ENCODE data around the gene PSMB5. TPM values are rescaled to one million over a fixed set of nuclear protein-coding genes. Genes with fewer than 3 reads are reported as not detected.

The PSMB5 gene
- total RNA-seq, 1 experiment from 2014 or later: 224 TPM

- Mint-ChIP-seq H3K27ac (peak overlapping the region; percentile 58; the same call in 1 of the 2 replicates), H3K4me1 (peaks cover 5% of the 10 kb centered on the region), H3K9me3 (peaks cover 6% of the 10 kb centered on the region), H3K27me3 (ENCODE audit: low read depth) (no peaks in the 10 kb centered on the region), H3K4me3 (no peak overlapping the region), H3K36me3 (peaks cover 8% of the 10 kb centered on the region)
- DNase-seq (ENCODE audit: low spot score) (no peak), ATAC-seq (no peak)
- TF ChIP-seq ZNF138 (CRISPR knock-in tag; conservative IDR thresholded peaks at IDR 0.05) (no peak), ARID4B (CRISPR knock-in tag; IDR thresholded peaks at IDR 0.05; ENCODE audit: borderline replicate concordance) (no peak), MYBL2 (CRISPR knock-in tag; IDR thresholded peaks at IDR 0.05) (no peak), NFATC4 (CRISPR knock-in tag; IDR thresholded peaks at IDR 0.05) (no peak), ZNF671 (CRISPR knock-in tag; IDR thresholded peaks at IDR 0.05) (no peak), TEAD4 (CRISPR knock-in tag; IDR thresholded peaks at IDR 0.05) (no peak), CREM (CRISPR knock-in tag; IDR thresholded peaks at IDR 0.05) (no peak), ELF4 (CRISPR knock-in tag; IDR thresholded peaks at IDR 0.05; ENCODE audit: low read depth) (no peak), STAT6 (CRISPR knock-in tag; conservative IDR thresholded peaks at IDR 0.05; ENCODE audit: low read depth) (no peak), NFE2L1 (CRISPR knock-in tag; IDR thresholded peaks at IDR 0.05) (no peak), AR (CRISPR knock-in tag; IDR thresholded peaks at IDR 0.05) (no peak)
- ChIA-PET CTCF (interaction anchor here (0.6 to 3.9 kb wide), 42 partner anchors 8 to 358 kb away, joined by 3 to 224 read pairs (median 12); partner anchors contain the start of genes ACIN1, C14orf119, CDH24 and HAUS4), POLR2A (interaction anchor here (1.1 to 1.7 kb wide), 3 partner anchors 19 to 71 kb away, joined by 5 to 9 read pairs (median 5); no protein-coding TSS in a partner anchor)
These were observed 47.4 kb downstream of the PSMB5 start for GRCh38 chr14:22987291-22987690.

- ChIA-PET CTCF (interaction anchor here (0.6 to 3.9 kb wide), 68 partner anchors 9 to 566 kb away, joined by 3 to 224 read pairs (median 6); partner anchors contain the start of genes ACIN1, BCL2L2, C14orf119 and CDH24), POLR2A (interaction anchor here (0.6 to 1.7 kb wide), 5 partner anchors 9 to 72 kb away, joined by 3 to 9 read pairs (median 5); no protein-coding TSS in a partner anchor)
These were observed 48.1 kb downstream of the PSMB5 start for GRCh38 chr14:22986508-22987054.

More at GRCh38 chr14:22986508-22987054, 48.1 kb downstream of the PSMB5 start:
- TF ChIP-seq ATF2 (CRISPR knock-in tag; IDR thresholded peaks at IDR 0.05; ENCODE audit: borderline replicate concordance, low read depth) (no peak), JAZF1 (CRISPR knock-in tag; IDR thresholded peaks at IDR 0.05) (no peak), CTCF (IDR thresholded peaks at IDR 0.05) (peak; percentile 83), FOXP1 (CRISPR knock-in tag; IDR thresholded peaks at IDR 0.05; ENCODE audit: borderline replicate concordance) (no peak), ATF6 (CRISPR knock-in tag; IDR thresholded peaks at IDR 0.05) (no peak), GABPB1 (CRISPR knock-in tag; IDR thresholded peaks at IDR 0.05) (0 out of 2 replicates have a peak, but pooled peaks have one; percentile 46), TEAD1 (CRISPR knock-in tag; IDR thresholded peaks at IDR 0.05) (no peak)
- peaks cover 6% of the 10 kb centered on the region for H3K9me3 Mint-ChIP-seq
- peak; percentile 95 for DNase-seq (ENCODE audit: low spot score)
- no peak overlapping the region for H3K27ac Mint-ChIP-seq
- no peaks in the 10 kb centered on the region; the same call in 1 of the 2 replicates for H3K27me3 Mint-ChIP-seq (ENCODE audit: low read depth)
- no peak overlapping the region for H3K4me3 Mint-ChIP-seq
- H3K4me1 Mint-ChIP-seq: peaks cover 5% of the 10 kb centered on the region
- ATAC-seq: peak; percentile 57
- H3K36me3 Mint-ChIP-seq: peaks cover 8% of the 10 kb centered on the region
